CD1c-positive myeloid dendritic cell (primary cell): ENCODE measurements around the gene GRAMD2B.

ENCODE experiments used
- DNase-seq: peaks from one replicate; pipeline ENCODE4 v3.0.0-alpha.2; 2016; ENCODE audit errors: extremely low spot score

Gene GRAMD2B

DNA sequence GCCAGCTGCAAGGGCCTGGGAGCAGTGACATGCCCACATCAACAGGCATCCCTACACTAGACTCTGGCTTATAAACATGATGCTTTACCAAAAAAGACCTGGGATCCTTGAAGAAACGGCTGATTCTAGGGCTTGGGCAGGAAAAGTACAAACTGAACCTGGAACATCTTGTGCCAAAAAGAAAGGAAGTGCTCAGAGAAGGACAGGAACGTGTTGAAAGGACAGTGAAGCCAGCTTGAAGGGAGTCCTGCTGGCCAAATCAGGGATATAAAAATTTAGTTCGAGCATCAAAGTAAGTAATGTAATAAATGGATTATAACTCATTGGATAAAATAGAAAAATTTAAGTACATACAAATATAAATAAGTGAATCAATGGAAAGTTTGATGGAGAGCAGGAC lies 113.7 kb downstream of the GRAMD2B start:
- DNase-seq, result no peak

DNA sequence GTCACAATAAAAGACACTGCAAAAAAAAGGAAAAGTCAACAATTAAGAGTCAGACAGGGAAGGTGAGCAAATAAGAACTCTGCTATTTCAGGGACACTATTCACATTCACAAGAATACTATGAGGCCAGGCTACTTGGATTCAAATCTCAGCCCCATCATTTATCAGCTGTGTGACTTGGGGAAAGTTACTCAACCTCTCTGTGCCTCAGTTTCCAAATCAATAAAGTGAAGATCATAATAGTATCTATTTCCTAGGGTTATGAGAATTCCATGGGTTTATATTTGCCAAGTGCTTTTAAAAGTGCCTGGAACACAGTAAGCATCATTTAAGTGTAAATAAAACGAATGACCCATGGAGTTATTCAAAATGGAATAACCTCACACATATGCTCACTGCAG lies 115.4 kb downstream of the GRAMD2B start:
- no peak for DNase-seq

GRCh38 chr5:126540631-126541030 lies 117.4 kb downstream of the GRAMD2B start:
- DNase-seq, result no peak

DNA sequence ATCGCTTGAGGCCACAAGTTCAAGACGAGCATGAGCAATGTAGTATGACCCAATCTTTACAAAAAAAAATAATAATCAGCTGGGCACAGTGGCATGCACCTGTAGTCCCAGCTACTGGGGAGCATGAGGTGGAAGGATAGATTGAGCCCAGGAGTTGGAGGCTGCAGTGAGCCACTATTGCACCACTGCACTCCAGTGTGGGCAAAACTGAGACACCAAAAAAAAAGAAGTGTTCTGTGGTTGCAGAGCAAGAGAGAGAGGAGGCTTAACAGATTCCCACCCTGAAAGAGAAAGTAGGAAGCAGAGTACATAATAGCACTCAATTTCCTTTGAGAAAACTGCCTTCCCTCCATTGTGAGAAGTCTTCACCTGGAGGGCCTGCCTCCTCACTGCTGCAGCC lies 119.2 kb downstream of the GRAMD2B start:
- no peak for DNase-seq

DNA sequence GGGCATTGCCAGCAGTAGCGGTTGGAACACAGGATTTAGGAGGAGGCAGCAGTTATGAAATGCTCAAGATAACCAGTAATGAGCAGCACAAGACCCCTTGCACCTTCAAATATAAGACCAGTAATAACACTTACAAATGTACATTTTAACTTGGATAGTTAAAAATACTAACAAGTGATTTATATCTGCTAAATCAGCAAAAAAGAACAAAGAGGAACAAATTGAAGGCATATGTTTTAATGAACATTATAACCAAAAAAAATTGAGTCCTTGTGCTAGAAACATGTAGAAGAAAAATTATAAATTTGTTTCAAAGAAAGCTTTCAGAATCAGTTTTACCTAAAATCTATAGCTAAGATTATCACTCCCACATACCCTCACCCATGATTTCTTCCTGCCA lies 119.8 kb downstream of the GRAMD2B start:
- DNase-seq, result no peak

DNA sequence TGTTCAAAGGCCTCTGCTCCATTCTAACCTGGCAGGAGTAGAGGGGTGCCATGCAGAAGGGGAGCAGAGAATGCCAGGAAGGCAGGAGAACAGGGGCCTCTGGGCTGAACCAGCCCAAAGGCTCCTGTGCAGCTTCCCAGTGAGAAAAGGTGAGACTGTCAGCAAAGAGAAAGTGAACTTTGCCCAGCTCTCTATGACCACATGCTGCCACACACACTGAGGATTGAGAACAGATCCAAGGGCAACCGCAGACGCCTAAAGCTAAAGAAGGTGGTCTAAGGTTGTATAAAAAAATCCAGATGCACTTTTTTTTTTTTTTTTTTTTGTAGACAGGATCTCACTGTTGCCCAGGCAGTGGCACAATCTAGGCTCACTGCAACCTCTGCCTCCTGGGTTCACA lies 120.5 kb downstream of the GRAMD2B start:
- DNase-seq, result no peak
